K562 (cell line): ENCODE measurements around the gene CUTA. TPM values are rescaled to one million over a fixed set of nuclear protein-coding genes. Genes with fewer than 3 reads are reported as not detected.

Experiments
- CREM ChIP-seq: IDR thresholded peaks from 2 replicates; pipeline ENCODE4 v1.6.1; 2014; ENCODE audit warnings: antibody characterized with exemption, low read depth
- MAZ ChIP-seq, 2 experiments: fragments of 450-650 bp in 1 of 2; sonication (generic) in 1 of 2; formaldehyde crosslinking; IDR thresholded peaks in 1 of 2; conservative IDR thresholded peaks in 1 of 2; 2 replicates each; pipeline versions ENCODE4 v1.4.0 to v1.5.0; 2020; ENCODE audit warnings: mild to moderate bottlenecking in 1 of 2, missing genetic modification reagents in 1 of 2
- MLLT1 ChIP-seq, 2 experiments: fragments of 450-650 bp; IDR thresholded peaks; 2 replicates each; pipeline ENCODE4 v1.6.1; 2016
- NR3C1 ChIP-seq: sonication (generic); formaldehyde crosslinking; IDR thresholded peaks from 2 replicates; pipeline ENCODE4 v1.8.1; 2022; ENCODE audit warnings: missing genetic modification reagents
- RBM22 ChIP-seq: fragments of 200-400 bp; formaldehyde crosslinking; IDR thresholded peaks from 2 replicates; pipeline ENCODE4 v1.6.1; 2018; ENCODE audit warnings: low read length, low read depth; ENCODE audit not compliant: poor library complexity, severe bottlenecking
- VEZF1 ChIP-seq: fragments of 200-800 bp; sonication (Bioruptor generic); IDR thresholded peaks from 2 replicates; pipeline ENCODE4 v1.6.1; 2017; ENCODE audit warnings: missing genetic modification characterization, missing compliant biosample characterization
- ZBTB2 ChIP-seq: fragments of 450-650 bp; IDR thresholded peaks from 2 replicates; pipeline ENCODE4 v1.6.1; 2016; ENCODE audit warnings: antibody characterized with exemption
- ZNF583 ChIP-seq: fragments of 250-450 bp; sonication (Bioruptor Pico); IDR thresholded peaks from 2 replicates; pipeline ENCODE4 v1.4.0; 2020
- ZNF766 ChIP-seq: fragments of 200-800 bp; sonication (Bioruptor generic); conservative IDR thresholded peaks from 2 replicates; pipeline ENCODE4 v1.6.1; 2016; ENCODE audit warnings: missing genetic modification characterization, missing compliant biosample characterization
- polyA plus RNA-seq, 8 experiments: library from polyadenylated mRNA; depleted of rRNA in 4 of 8; stranded (reverse) in 5 of 8; unstranded in 3 of 8; fragments of >200 nt; fragmentation: Nextera tagmentation in 2 of 8; fragmentation: Illumina TruSeq in 1 of 8; extraction: Ambion mirVana in 2 of 8; extraction: Trizol in 1 of 8; gene quantifications; 2 replicates each; pipeline versions ENCODE4 v1.2.1 to v1.2.3, GENCODE V29; 2011 to 2014; ENCODE audit warnings: inconsistent platforms in 1 of 8, missing spikeins in 1 of 8
- total RNA-seq, 7 experiments: library from RNA; depleted of rRNA in 6 of 7; stranded (reverse); fragments of >200 nt in 6 of 7; fragmentation: Illumina TruSeq in 2 of 7; extraction: Trizol in 2 of 7; gene quantifications; 2 replicates each; pipeline versions ENCODE4 v1.2.1 to v1.2.3, GENCODE V29; 2011 to 2021; ENCODE audit warnings: low replicate concordance in 1 of 7
- TF ChIP-seq, protein P1 (sequence below), 3 experiments: fragments of 200-800 bp in 1 of 3; sonication (Bioruptor generic) in 1 of 3; sonication (generic) in 1 of 3; formaldehyde crosslinking in 1 of 3; IDR thresholded peaks; 2 replicates each; pipeline versions ENCODE4 v1.6.1 to v1.8.0; 2016 to 2022; ENCODE audit warnings: mild to moderate bottlenecking in 2 of 3, missing compliant biosample characterization in 2 of 3, missing genetic modification characterization in 2 of 3, missing genetic modification reagents in 1 of 3
- TF ChIP-seq, protein P2 (sequence below), 2 experiments: IDR thresholded peaks in 1 of 2; conservative IDR thresholded peaks in 1 of 2; 2 replicates each; pipeline ENCODE4 v1.6.1; 2016; ENCODE audit warnings: low read depth in 2 of 2, mild to moderate bottlenecking in 1 of 2, missing compliant biosample characterization in 1 of 2, missing genetic modification characterization in 1 of 2, moderate library complexity in 1 of 2

CUTA gene
- total and polyA plus RNA-seq, 9 of the 15 experiments (the other 6 are each of a cell fraction or from before 2014, with no cell fraction given): 166 to 682 (median 310) TPM

DNA sequence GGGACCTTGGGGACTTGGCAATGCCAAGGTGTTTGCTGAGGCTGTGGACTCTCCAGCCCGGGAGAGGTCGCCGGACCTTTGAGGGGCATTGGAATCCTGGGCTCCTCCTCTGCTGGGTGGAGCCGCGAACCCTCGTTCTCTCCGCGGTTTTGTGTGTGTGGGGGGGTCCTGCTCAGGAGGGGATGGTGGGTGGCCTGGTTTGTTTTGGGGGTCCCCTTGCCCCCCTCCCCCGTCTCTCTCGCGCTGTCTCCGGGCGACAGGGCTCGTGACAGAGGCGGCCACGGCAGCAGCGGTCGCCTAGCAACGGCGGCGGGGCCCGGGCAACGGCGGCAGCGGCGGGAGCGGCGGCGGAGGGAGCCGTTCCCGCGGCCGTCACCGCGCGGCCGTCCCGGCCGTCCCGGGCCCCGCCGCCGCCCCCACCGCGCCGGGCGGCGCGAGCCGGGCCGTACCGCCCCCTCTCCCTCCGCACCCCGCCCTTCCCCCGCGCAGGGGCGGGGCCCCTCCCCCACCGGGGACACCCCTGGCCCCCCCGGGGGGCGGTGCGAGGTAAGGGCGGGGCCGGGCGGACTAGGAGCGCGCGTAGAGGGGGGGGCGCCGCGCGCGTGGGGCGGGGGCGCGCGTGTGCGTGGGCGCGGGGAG lies 9.8 kb upstream of the CUTA start (continued):
- TF ChIP-seq RBM22 (peak; percentile 75), NR3C1 (CRISPR knock-in tag) (no peak), ZNF766 (CRISPR knock-in tag) (no peak; the same call in 1 of the 2 replicates), MLLT1 (IDR thresholded peaks at IDR 0.05) (0 out of 4 replicates have a peak, but pooled peaks of 1 of the 2 experiments have one; percentile 18), MAZ (CRISPR knock-in tag; conservative IDR thresholded peaks at IDR 0.05 in 1 of 2, IDR thresholded peaks at IDR 0.05 in 1 of 2) (peak in 1 of 2 experiments; percentile 75; a peak in 2 of 4 replicates), CREM (no peak), ZBTB2 (no peak), VEZF1 (CRISPR knock-in tag) (peak; percentile 99), ZNF583 (CRISPR knock-in tag) (no peak)
- TF ChIP-seq, protein P1, sequence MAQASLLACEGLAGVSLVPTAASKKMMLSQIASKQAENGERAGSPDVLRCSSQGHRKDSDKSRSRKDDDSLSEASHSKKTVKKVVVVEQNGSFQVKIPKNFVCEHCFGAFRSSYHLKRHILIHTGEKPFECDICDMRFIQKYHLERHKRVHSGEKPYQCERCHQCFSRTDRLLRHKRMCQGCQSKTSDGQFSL (CRISPR knock-in tag; IDR thresholded peaks at IDR 0.05): peak; percentile 60
- TF ChIP-seq, protein P1 (tag; IDR thresholded peaks at IDR 0.05): peak in 1 of 2 experiments; percentile 88; a peak in 2 of 4 replicates
- TF ChIP-seq, protein P2, sequence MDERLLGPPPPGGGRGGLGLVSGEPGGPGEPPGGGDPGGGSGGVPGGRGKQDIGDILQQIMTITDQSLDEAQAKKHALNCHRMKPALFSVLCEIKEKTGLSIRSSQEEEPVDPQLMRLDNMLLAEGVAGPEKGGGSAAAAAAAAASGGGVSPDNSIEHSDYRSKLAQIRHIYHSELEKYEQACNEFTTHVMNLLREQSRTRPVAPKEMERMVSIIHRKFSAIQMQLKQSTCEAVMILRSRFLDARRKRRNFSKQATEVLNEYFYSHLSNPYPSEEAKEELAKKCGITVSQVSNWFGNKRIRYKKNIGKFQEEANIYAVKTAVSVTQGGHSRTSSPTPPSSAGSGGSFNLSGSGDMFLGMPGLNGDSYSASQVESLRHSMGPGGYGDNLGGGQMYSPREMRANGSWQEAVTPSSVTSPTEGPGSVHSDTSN (CRISPR knock-in tag; IDR thresholded peaks at IDR 0.05; ENCODE audit: low read depth): no peak
- TF ChIP-seq, protein P2 (tag; conservative IDR thresholded peaks at IDR 0.05; ENCODE audit: low read depth): no peak
